T-cell (primary cell): Measurements from ENCODE around the gene RABEP1. TPM values are rescaled to one million over a fixed set of nuclear protein-coding genes. Genes with fewer than 3 reads are reported as not detected.

Experiments used
- ATAC-seq, 4 experiments: fragments of 200-7000 bp in 3 of 4; fragments of 150-1000 bp in 1 of 4; cut with Tn5 transposase; replicated peaks in 1 of 4; 1 replicate in 3 of 4; 2 replicates in 1 of 4; pipeline ENCODE4 v1.10.0; 2021; ENCODE audit warnings: moderate library complexity in 3 of 4, mild to moderate bottlenecking in 2 of 4, moderate number of reproducible peaks in 1 of 4
- CTCF ChIA-PET, 2 donors: fragments of 300-600 bp; sonication (Branson Sonifier 250); formaldehyde crosslinking; loops; one replicate each; lab custom pipeline; 2022; ENCODE audit warnings: antibody characterized with exemption in 2 of 2; lab: Charles Lee
- POLR2A ChIA-PET, 2 donors: fragments of 300-600 bp; sonication (Branson Sonifier 250); formaldehyde crosslinking; loops; one replicate each; lab custom pipeline; 2022; ENCODE audit warnings: antibody characterized with exemption in 2 of 2; lab: Charles Lee
- DNase-seq, 35 experiments: peaks; one replicate each; pipeline versions ENCODE4 v3.0.0 to v3.0.0-alpha.2; 2013 to 2023
- H3K27ac ChIP-seq: one replicate; pipeline ENCODE4 v1.5.1; 2013; ENCODE audit warnings: low read length
- H3K27me3 ChIP-seq, 2 experiments: replicated peaks in 1 of 2; 1 replicate in 1 of 2; 2 replicates in 1 of 2; pipeline versions ENCODE4 v1.6.1 to v1.7.0; 2013; ENCODE audit warnings: low read length in 1 of 2, mixed read lengths in 1 of 2; ENCODE audit not compliant: control insufficient read depth in 2 of 2, insufficient read depth in 2 of 2; ENCODE audit errors: extremely low read depth in 1 of 2
- H3K36me3 ChIP-seq, 2 donors: 1 replicate in 1 of 2; 2 replicates in 1 of 2; pipeline versions ENCODE4 v1.6.1 to v1.7.0; 2013; ENCODE audit warnings: low read length in 1 of 2; ENCODE audit not compliant: control insufficient read depth in 2 of 2, insufficient read depth in 1 of 2; ENCODE audit errors: extremely low read depth in 1 of 2
- H3K4me1 ChIP-seq, 2 experiments: 1 replicate in 1 of 2; 2 replicates in 1 of 2; pipeline versions ENCODE4 v1.6.1 to v1.7.0; 2013; ENCODE audit warnings: low read length in 2 of 2, mixed read lengths in 1 of 2; ENCODE audit not compliant: insufficient read depth in 2 of 2, control insufficient read depth in 1 of 2; ENCODE audit errors: extremely low read depth in 1 of 2
- H3K4me3 ChIP-seq, 2 donors: 1 replicate in 1 of 2; 2 replicates in 1 of 2; pipeline versions ENCODE4 v1.5.1 to v1.7.0; 2013; ENCODE audit warnings: mild to moderate bottlenecking in 2 of 2, low read length in 1 of 2, moderate library complexity in 1 of 2; ENCODE audit not compliant: control insufficient read depth in 1 of 2; ENCODE audit errors: extremely low read depth in 1 of 2
- H3K9me3 ChIP-seq: 2 replicates; pipeline ENCODE4 v1.7.0; 2013
- H3K27ac Mint-ChIP-seq, 2 donors: one replicate each; pipeline ENCODE4 v1.8.0; 2020 to 2021; ENCODE audit warnings: mild to moderate bottlenecking in 2 of 2, mixed read lengths in 2 of 2
- H3K27me3 Mint-ChIP-seq, 2 donors: one replicate each; pipeline ENCODE4 v1.8.0; 2021 to 2022; ENCODE audit warnings: mixed read lengths in 2 of 2
- H3K36me3 Mint-ChIP-seq: one replicate; pipeline ENCODE4 v1.8.0; 2021; ENCODE audit warnings: mixed read lengths
- H3K4me1 Mint-ChIP-seq, 3 donors: one replicate each; pipeline ENCODE4 v1.8.0; 2020 to 2022; ENCODE audit warnings: mixed read lengths in 3 of 3, mild to moderate bottlenecking in 1 of 3
- H3K4me3 Mint-ChIP-seq, 3 donors: one replicate each; pipeline ENCODE4 v1.8.0; 2020 to 2022; ENCODE audit warnings: mild to moderate bottlenecking in 3 of 3, mixed read lengths in 3 of 3, moderate library complexity in 3 of 3
- H3K9me3 Mint-ChIP-seq, 3 donors: one replicate each; pipeline ENCODE4 v1.8.0; 2020 to 2022; ENCODE audit warnings: mixed read lengths in 3 of 3
- WGBS: methylation state at CpG from one replicate; pipeline ENCODE4 v1.1.5; 2013; ENCODE audit warnings: missing lambda C conversion rate; ENCODE audit not compliant: insufficient coverage; 5-methylcytosine and 5-hydroxymethylcytosine counted together
- total RNA-seq, 35 experiments: library from RNA in 6 of 35; stranded (reverse) in 6 of 35; fragments of 120-200 nt in 1 of 35; gene quantifications; one replicate each; pipeline versions ENCODE4 v1.2.1 to v1.2.4 and lab custom pipeline; 2013 to 2026

RABEP1 gene
- total RNA-seq, 5 donors from 2014 or later (not counting 1 experiment from before 2014, with no cell fraction given): 39.1 to 48.1 (median 47.7) TPM

DNA sequence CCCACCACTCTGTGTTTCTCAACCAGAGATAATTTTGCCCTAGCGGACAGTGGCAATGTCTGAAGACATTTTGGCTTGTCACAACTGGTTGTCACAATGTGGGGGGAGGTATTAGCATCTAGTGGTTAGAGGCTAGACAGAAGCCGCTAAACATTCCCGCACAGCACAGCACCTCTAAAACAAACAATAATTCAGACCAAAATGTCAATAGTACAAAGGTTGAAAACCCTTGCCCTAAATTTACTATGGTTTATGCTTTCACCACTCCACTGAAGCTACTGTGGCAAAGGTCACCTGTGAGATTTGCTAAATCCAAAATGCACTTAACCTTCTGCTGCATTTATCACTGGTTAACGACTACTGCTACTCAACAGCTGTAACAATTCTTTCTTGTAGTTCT lies 123.3 kb downstream of the RABEP1 start:
- peaks cover 30% of the 10 kb centered on the region for H3K36me3 Mint-ChIP-seq
- H3K27me3 Mint-ChIP-seq: no peaks in the 10 kb centered on the region
- POLR2A ChIA-PET: interaction anchor here in 1 of 2 donors (1.0 kb wide), 1 partner anchor 12 kb away, joined by 3 read pairs; no protein-coding TSS in a partner anchor
- 100% methylated on average over 1 of the region's 4 CpGs for WGBS
- peaks cover 8 to 14% (median 10%) of the 10 kb centered on the region in 3 donors for H3K4me1 Mint-ChIP-seq
- no peaks in the 10 kb centered on the region for H3K9me3 ChIP-seq
- no peak overlapping the region for H3K27ac ChIP-seq
- no peak overlapping the region for H3K4me3 Mint-ChIP-seq
- ATAC-seq: no peak
- no peak overlapping the region for H3K4me3 ChIP-seq
- no peak overlapping the region for H3K27ac Mint-ChIP-seq
- CTCF ChIA-PET: no interaction called here
- no peak for DNase-seq
- H3K27me3 ChIP-seq: no peaks in the 10 kb centered on the region
- H3K4me1 ChIP-seq: no peaks in the 10 kb centered on the region
- no peaks in the 10 kb centered on the region for H3K9me3 Mint-ChIP-seq
- H3K36me3 ChIP-seq: peaks cover 33 to 87% of the 10 kb centered on the region in 2 donors

DNA sequence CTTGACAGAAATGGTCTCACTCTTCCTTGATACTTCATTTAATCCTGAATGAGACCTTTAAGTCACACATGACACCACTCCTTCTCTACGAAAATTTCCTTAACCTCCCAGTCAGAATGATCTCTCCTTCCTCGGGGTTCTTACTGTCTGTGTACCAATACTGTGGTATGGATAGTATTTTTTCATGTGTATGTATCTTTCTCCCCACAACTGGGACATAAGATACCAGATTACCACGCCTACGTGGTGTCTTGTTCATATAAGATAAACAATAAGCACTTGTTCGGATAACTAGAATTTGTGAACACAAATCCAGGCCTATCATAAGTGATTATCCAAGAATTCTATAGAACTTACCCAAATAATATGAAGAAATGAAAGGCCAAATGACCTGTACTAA lies 126.1 kb downstream of the RABEP1 start:
- no peaks in the 10 kb centered on the region for H3K9me3 Mint-ChIP-seq
- ChIA-PET CTCF (no interaction called here), POLR2A (no interaction called here)
- no peaks in the 10 kb centered on the region for H3K27me3 Mint-ChIP-seq
- H3K27me3 ChIP-seq: no peaks in the 10 kb centered on the region
- H3K4me1 ChIP-seq: no peaks in the 10 kb centered on the region
- H3K4me3 ChIP-seq: no peak overlapping the region
- H3K4me1 Mint-ChIP-seq: peaks cover 30 to 32% (median 31%) of the 10 kb centered on the region in 3 donors
- ATAC-seq: no peak
- WGBS: no CpG with 5 or more reads among the region's 5 CpGs
- H3K36me3 Mint-ChIP-seq: peaks cover 43% of the 10 kb centered on the region
- DNase-seq: no peak
- no peak overlapping the region for H3K27ac Mint-ChIP-seq
- H3K9me3 ChIP-seq: no peaks in the 10 kb centered on the region
- no peak overlapping the region for H3K27ac ChIP-seq
- H3K36me3 ChIP-seq: peaks cover 32 to 91% of the 10 kb centered on the region in 2 donors
- H3K4me3 Mint-ChIP-seq: no peak overlapping the region

- no peaks in the 10 kb centered on the region for H3K27me3 Mint-ChIP-seq
- Histone ChIP-seq H3K36me3 (peaks cover 26 to 91% of the 10 kb centered on the region in 2 donors), H3K27ac (no peak overlapping the region), H3K4me1 (peaks cover 0 to 3% of the 10 kb centered on the region in 2 experiments), H3K9me3 (no peaks in the 10 kb centered on the region), H3K27me3 (no peaks in the 10 kb centered on the region), H3K4me3 (no peak overlapping the region)
- no peak overlapping the region for H3K4me3 Mint-ChIP-seq
- no peak for ATAC-seq
- ChIA-PET CTCF (no interaction called here), POLR2A (no interaction called here)
- peak overlapping the region in 1 of 2 donors; percentile 61 for H3K27ac Mint-ChIP-seq
- 62% methylated on average over 7 of the region's 7 CpGs for WGBS
- peaks cover 37% of the 10 kb centered on the region for H3K36me3 Mint-ChIP-seq
- H3K9me3 Mint-ChIP-seq: no peaks in the 10 kb centered on the region
- H3K4me1 Mint-ChIP-seq: peaks cover 37% of the 10 kb centered on the region in 3 donors
- DNase-seq: no peak
Observed at GRCh38 chr17:5410594-5411272, 128.6 kb downstream of the RABEP1 start.

GRCh38 chr17:5413682-5414081 lies 131.6 kb downstream of the RABEP1 start:
- Mint-ChIP-seq H3K9me3 (no peaks in the 10 kb centered on the region), H3K27me3 (no peaks in the 10 kb centered on the region), H3K4me3 (no peak overlapping the region), H3K36me3 (peaks cover 45% of the 10 kb centered on the region), H3K4me1 (peaks cover 42 to 59% (median 55%) of the 10 kb centered on the region in 3 donors), H3K27ac (no peak overlapping the region)
- Histone ChIP-seq H3K27ac (no peak overlapping the region), H3K4me3 (no peak overlapping the region), H3K27me3 (no peaks in the 10 kb centered on the region), H3K36me3 (peaks cover 9 to 75% of the 10 kb centered on the region in 2 donors), H3K4me1 (peaks cover 10 to 23% of the 10 kb centered on the region in 2 experiments), H3K9me3 (no peaks in the 10 kb centered on the region)
- WGBS: 37% methylated on average over 2 of the region's 4 CpGs
- ChIA-PET CTCF (interaction anchor here in 1 of 2 donors (0.6 to 1.1 kb wide), 3 partner anchors 25 to 107 kb away, joined by 3 to 4 read pairs (median 3); partner anchors contain the start of gene C1QBP), POLR2A (interaction anchor here in 1 of 2 donors (0.5 to 0.6 kb wide), 2 partner anchors 14 to 119 kb away, joined by 3 to 5 read pairs; no protein-coding TSS in a partner anchor)
- DNase-seq: no peak
- ATAC-seq: no peak

DNA sequence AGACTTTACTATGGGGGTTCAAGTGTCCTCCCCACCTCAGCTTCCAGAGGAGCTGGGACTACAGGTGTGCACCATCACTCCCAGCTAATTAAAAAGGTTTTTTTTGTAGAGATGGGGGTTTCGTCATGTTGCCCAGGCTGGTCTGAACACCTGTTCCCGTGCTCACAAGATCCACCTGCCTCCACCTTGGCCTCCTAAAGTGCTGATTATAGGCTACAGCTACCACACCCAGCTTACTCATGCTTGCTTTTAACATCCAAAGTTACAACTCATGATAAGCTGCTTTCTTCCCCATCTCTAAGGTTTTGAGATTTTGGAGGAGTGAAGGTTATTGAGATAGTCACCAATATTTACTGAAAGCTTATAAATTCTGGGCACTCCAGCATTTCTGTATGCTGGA lies 134.8 kb downstream of the RABEP1 start:
- H3K4me3 Mint-ChIP-seq: peak overlapping the region; percentile 55 to 59 (median 58)
- H3K27me3 ChIP-seq: no peaks in the 10 kb centered on the region
- ATAC-seq: no peak
- no peaks in the 10 kb centered on the region for H3K9me3 ChIP-seq
- no peak overlapping the region for H3K27ac Mint-ChIP-seq
- H3K9me3 Mint-ChIP-seq: no peaks in the 10 kb centered on the region
- no CpG with 5 or more reads among the region's 2 CpGs for WGBS
- H3K27me3 Mint-ChIP-seq: no peaks in the 10 kb centered on the region
- POLR2A ChIA-PET: interaction anchor here in 1 of 2 donors (1.0 kb wide), 1 partner anchor 11 kb away, joined by 3 read pairs; no protein-coding TSS in a partner anchor
- H3K27ac ChIP-seq: peak overlapping the region; percentile 40
- H3K4me1 Mint-ChIP-seq: peaks cover 42 to 62% (median 61%) of the 10 kb centered on the region in 3 donors
- CTCF ChIA-PET: interaction anchor here in 1 of 2 donors (0.5 to 0.7 kb wide), 3 partner anchors 158 to 1848 kb away, joined by 3 to 6 read pairs (median 3); no protein-coding TSS in a partner anchor
- peaks cover 14 to 33% of the 10 kb centered on the region in 2 experiments for H3K4me1 ChIP-seq
- peaks cover 13 to 59% of the 10 kb centered on the region in 2 donors for H3K36me3 ChIP-seq
- DNase-seq: no peak
- H3K36me3 Mint-ChIP-seq: peaks cover 36% of the 10 kb centered on the region
- H3K4me3 ChIP-seq: no peak overlapping the region

DNA sequence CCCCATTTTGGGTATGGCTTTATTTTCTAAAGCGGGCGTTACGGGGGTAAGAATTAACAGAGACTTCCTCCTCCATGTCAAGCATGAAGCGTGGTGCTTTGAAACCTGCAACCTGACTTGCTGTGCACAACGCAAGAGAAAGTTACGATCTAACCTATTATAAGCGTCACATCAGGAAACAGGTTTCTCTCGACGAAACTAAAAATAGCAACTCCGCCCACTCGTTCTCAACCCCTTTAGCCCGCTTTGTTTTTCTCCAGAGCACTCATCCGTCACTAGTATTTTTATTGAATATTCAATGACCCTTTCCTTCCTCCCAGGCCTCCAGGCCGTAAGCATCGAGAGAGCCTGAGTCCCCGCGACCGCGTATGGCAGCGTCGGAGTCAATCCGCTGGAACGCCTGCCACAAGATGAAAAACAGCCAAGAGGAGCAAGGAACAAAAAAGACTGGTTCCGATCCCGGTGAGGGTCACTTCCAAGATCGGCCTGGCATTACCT lies 136.8 kb downstream of the RABEP1 start:
- peak overlapping the region; percentile 76 to 98 for H3K4me3 ChIP-seq
- H3K36me3 ChIP-seq: peaks cover 6 to 59% of the 10 kb centered on the region in 2 donors
- no peaks in the 10 kb centered on the region for H3K27me3 ChIP-seq
- peak overlapping the region; percentile 98 for H3K27ac ChIP-seq
- ATAC-seq (peak; percentile 13 to 60 (median 26)), DNase-seq (peak; percentile 18 to 87 (median 69))
- Mint-ChIP-seq H3K9me3 (no peaks in the 10 kb centered on the region), H3K36me3 (peaks cover 27% of the 10 kb centered on the region), H3K4me3 (peak overlapping the region; percentile 96 to 100 (median 99)), H3K27me3 (no peaks in the 10 kb centered on the region), H3K27ac (peak overlapping the region; percentile 98), H3K4me1 (peaks cover 27 to 54% (median 53%) of the 10 kb centered on the region in 3 donors)
- H3K4me1 ChIP-seq: peaks cover 14 to 33% of the 10 kb centered on the region in 2 experiments
- ChIA-PET POLR2A (interaction anchor here (0.5 to 1.0 kb wide), 2 partner anchors 17 to 66 kb away, joined by 4 to 5 read pairs; no protein-coding TSS in a partner anchor), CTCF (interaction anchor here in 1 of 2 donors (0.6 to 2.0 kb wide), 2 partner anchors 21 to 76 kb away, joined by 3 to 18 read pairs; partner anchors contain the start of gene C1QBP)
- no peaks in the 10 kb centered on the region for H3K9me3 ChIP-seq
- WGBS: 0% methylated on average over 21 of the region's 26 CpGs
